DND-41 (cell line): ENCODE measurements around the gene UNC119.

Experiments used
- ATAC-seq: fragments of 200-7000 bp; cut with Tn5 transposase; 3 replicates; pipeline ENCODE4 v1.9.1; 2021; ENCODE audit warnings: low read depth; ENCODE audit not compliant: insufficient read depth
- DNase-seq: peaks from one replicate; pipeline ENCODE4 v3.0.0-alpha.2; 2020
- H2AFZ ChIP-seq: 2 replicates; pipeline ENCODE4 v1.6.0; 2012; ENCODE audit warnings: low read depth, low read length
- H3K27ac ChIP-seq: 2 replicates; pipeline ENCODE4 v1.5.1; 2012; ENCODE audit warnings: low read length, inconsistent platforms
- H3K27me3 ChIP-seq: fragments of 200-600 bp; sonication (generic); 2 replicates; pipeline ENCODE4 v1.6.0; 2012; ENCODE audit warnings: low read length, mild to moderate bottlenecking, inconsistent platforms; ENCODE audit not compliant: insufficient read depth, poor library complexity
- H3K36me3 ChIP-seq: 2 replicates; pipeline ENCODE4 v1.5.1; 2012; ENCODE audit warnings: low read length, inconsistent platforms; ENCODE audit not compliant: insufficient read depth
- H3K4me1 ChIP-seq: 2 replicates; pipeline ENCODE4 v1.5.1; 2012; ENCODE audit warnings: mild to moderate bottlenecking, low read length; ENCODE audit not compliant: insufficient read depth
- H3K4me2 ChIP-seq: 2 replicates; pipeline ENCODE4 v1.6.0; 2012; ENCODE audit warnings: mild to moderate bottlenecking, moderate library complexity, low read length, inconsistent platforms; ENCODE audit not compliant: insufficient read depth
- H3K4me3 ChIP-seq, 2 experiments: fragments of 200-600 bp in 1 of 2; shearing (Covaris generic) in 1 of 2; 2 replicates each; pipeline ENCODE4 v1.5.1; 2012 to 2016; ENCODE audit warnings: inconsistent platforms in 2 of 2, low read length in 2 of 2, mild to moderate bottlenecking in 2 of 2, low read depth in 1 of 2, moderate library complexity in 1 of 2
- H3K79me2 ChIP-seq: 2 replicates; pipeline ENCODE4 v1.6.0; 2012; ENCODE audit warnings: low read length, inconsistent platforms; ENCODE audit not compliant: insufficient read depth
- H3K9ac ChIP-seq: 2 replicates; pipeline ENCODE4 v1.6.0; 2012; ENCODE audit warnings: low read depth, mild to moderate bottlenecking, inconsistent platforms, low read length, moderate library complexity
- H3K9me3 ChIP-seq: 2 replicates; pipeline ENCODE4 v1.5.1; 2012; ENCODE audit warnings: low read length, moderate library complexity, mild to moderate bottlenecking, inconsistent platforms; ENCODE audit not compliant: insufficient read depth, severe bottlenecking
- H4K20me1 ChIP-seq: 2 replicates; pipeline ENCODE4 v1.6.0; 2012; ENCODE audit warnings: low read length; ENCODE audit not compliant: insufficient read depth
- EZH2 ChIP-seq: IDR thresholded peaks from 3 replicates; pipeline ENCODE4 v1.6.1; 2012; ENCODE audit warnings: borderline replicate concordance, low read depth, mild to moderate bottlenecking, moderate library complexity, low read length, inconsistent platforms; ENCODE audit not compliant: severe bottlenecking
- TF ChIP-seq, protein P1 (sequence below): IDR thresholded peaks from 2 replicates; pipeline ENCODE4 v1.5.1; 2012; ENCODE audit warnings: borderline replicate concordance, low read length, moderate library complexity, mild to moderate bottlenecking; ENCODE audit not compliant: poor library complexity, severe bottlenecking; ENCODE audit errors: extremely low read depth

The UNC119 gene

DNA sequence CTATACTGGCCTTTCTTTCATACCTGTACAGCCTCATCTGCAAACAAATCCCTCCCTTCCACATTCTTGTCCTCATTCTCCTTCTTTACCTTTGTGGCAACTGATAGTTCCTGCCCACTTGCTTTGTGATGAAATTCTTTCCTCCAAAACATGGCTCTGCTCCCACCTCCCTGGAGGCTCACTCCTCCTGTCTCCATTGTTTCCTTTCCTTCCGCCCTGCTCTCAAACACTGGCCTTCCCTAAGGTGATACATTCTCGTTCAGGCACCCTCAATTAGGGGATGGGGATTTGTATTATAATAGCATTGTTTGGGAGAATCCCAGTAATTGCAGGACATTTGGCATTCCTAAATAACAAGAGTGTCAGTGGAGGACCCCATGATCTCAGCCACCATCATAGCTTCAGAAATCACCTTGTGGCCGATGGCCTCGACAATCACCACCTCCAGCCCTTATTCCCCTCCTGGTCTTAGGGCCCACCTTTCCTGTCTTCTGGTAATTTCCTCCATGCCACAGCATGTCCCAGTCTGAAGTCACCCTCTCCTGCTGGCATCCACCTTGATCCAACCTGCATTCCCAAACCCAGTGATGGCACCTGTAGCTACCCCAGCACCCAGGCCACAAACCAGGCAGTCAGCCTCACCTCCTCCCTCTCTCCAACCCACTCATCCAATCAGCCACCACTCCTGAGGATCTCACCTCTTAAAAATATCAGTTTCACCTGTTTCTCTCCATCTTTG is 7.9 kb downstream of the UNC119 start:
- Histone ChIP-seq H3K4me2 (no peak overlapping the region), H2AFZ (no peak overlapping the region)
- no peak for ATAC-seq

DNA sequence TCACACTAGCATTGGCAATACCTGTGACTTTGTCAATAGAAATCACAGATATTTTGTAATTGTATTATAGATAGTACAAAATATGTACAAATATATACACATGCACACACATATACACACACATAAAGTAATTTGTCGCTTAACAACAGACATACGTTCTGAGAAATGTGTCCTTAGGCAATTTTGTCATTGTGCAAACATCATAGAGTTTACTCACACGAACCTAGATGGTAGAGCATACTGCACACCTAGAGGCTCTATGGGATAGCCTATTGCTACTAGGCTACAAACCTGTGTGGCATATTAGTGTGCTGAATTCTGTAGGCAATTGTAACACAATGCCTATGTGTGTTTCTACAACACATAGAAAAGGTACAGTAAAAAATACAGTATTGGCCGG is 11.0 kb downstream of the UNC119 start:
- Histone ChIP-seq H3K27ac (no peak overlapping the region), H4K20me1 (no peaks in the 10 kb centered on the region; the same call in 1 of the 2 replicates), H3K4me1 (no peaks in the 10 kb centered on the region), H3K27me3 (peaks cover 8% of the 10 kb centered on the region), H3K9me3 (no peaks in the 10 kb centered on the region), H3K9ac (no peak overlapping the region), H3K4me3 (no peak overlapping the region), H3K4me2 (no peak overlapping the region), H3K36me3 (no peaks in the 10 kb centered on the region), H2AFZ (no peak overlapping the region), H3K79me2 (no peaks in the 10 kb centered on the region)
- ATAC-seq (no peak), DNase-seq (no peak)
- TF ChIP-seq, protein P1, sequence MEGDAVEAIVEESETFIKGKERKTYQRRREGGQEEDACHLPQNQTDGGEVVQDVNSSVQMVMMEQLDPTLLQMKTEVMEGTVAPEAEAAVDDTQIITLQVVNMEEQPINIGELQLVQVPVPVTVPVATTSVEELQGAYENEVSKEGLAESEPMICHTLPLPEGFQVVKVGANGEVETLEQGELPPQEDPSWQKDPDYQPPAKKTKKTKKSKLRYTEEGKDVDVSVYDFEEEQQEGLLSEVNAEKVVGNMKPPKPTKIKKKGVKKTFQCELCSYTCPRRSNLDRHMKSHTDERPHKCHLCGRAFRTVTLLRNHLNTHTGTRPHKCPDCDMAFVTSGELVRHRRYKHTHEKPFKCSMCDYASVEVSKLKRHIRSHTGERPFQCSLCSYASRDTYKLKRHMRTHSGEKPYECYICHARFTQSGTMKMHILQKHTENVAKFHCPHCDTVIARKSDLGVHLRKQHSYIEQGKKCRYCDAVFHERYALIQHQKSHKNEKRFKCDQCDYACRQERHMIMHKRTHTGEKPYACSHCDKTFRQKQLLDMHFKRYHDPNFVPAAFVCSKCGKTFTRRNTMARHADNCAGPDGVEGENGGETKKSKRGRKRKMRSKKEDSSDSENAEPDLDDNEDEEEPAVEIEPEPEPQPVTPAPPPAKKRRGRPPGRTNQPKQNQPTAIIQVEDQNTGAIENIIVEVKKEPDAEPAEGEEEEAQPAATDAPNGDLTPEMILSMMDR = no peak
- no peak for TF ChIP-seq EZH2

More for the DNA sequence above, 7.9 kb downstream of the UNC119 start:
- no peak for TF ChIP-seq EZH2
- TF ChIP-seq, protein P1 = no peak
- no peak overlapping the region for H3K9ac ChIP-seq
- no peak for DNase-seq
- no peaks in the 10 kb centered on the region for H3K9me3 ChIP-seq
- peaks cover 6% of the 10 kb centered on the region; the same call in 1 of the 2 replicates for H3K4me1 ChIP-seq
- 0 out of 2 replicates have a peak, but pooled peaks cover 11% of the 10 kb centered on the region for H4K20me1 ChIP-seq
- H3K27me3 ChIP-seq = no peaks in the 10 kb centered on the region
- H3K79me2 ChIP-seq = no peaks in the 10 kb centered on the region
- H3K27ac ChIP-seq = no peak overlapping the region
- no peak overlapping the region for H3K4me3 ChIP-seq
- H3K36me3 ChIP-seq = 0 out of 2 replicates have a peak, but pooled peaks cover 6% of the 10 kb centered on the region

DNA sequence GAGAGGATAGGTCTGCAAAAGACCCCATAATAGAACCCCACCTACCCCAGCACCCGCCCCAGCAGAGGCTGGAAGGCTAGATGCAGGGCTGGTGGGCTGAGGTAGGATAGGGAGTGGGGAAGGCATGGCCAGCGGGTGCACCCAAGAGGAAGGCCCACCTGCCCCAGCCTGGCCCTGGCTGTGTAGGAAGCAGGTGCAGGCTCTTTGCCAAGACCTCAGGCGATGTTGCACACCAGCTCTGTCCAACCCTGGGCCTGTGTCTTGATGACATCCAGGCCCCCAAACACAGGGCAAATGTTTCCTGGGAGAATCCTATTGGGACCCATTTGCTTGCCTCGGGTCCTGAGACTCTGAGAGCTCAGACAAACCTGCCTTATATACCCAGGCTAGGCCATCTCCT is 12.2 kb downstream of the UNC119 start:
- H3K36me3 ChIP-seq = no peaks in the 10 kb centered on the region
- H3K27ac ChIP-seq = no peak overlapping the region
- H3K4me3 ChIP-seq = no peak overlapping the region
- no peak for ATAC-seq
- H3K4me2 ChIP-seq = no peak overlapping the region
- H3K79me2 ChIP-seq = no peaks in the 10 kb centered on the region
- DNase-seq = no peak
- TF ChIP-seq, protein P1 = no peak
- no peak for TF ChIP-seq EZH2
- H3K9ac ChIP-seq = no peak overlapping the region
- H3K4me1 ChIP-seq = no peaks in the 10 kb centered on the region
- H3K9me3 ChIP-seq = no peaks in the 10 kb centered on the region
- H4K20me1 ChIP-seq = no peaks in the 10 kb centered on the region; the same call in 1 of the 2 replicates
- peaks cover 10% of the 10 kb centered on the region for H3K27me3 ChIP-seq
- no peak overlapping the region for H2AFZ ChIP-seq
